Activated naive CD8-positive, alpha-beta T cell treated with anti-CD3 and anti-CD28 coated beads, Interleukin-2, amount 10 ng/mL, durations not matched to agents 7 days and 5 days (primary cell): ENCODE results near the gene IRF1. TPM values are rescaled to one million over a fixed set of nuclear protein-coding genes. Genes with fewer than 3 reads are reported as not detected.
"Not testable (repeated sequence)": the region's sequence is repeated elsewhere in the genome, so short reads cannot be mapped to it uniquely, and the experiment has no call there.

Source experiments
- ATAC-seq: fragments of 150-1000 bp; cut with Tn5 transposase; one replicate; pipeline ENCODE4 v1.10.0; 2021; ENCODE audit warnings: low read depth, moderate library complexity
- POLR2A ChIA-PET: fragments of 350-600 bp; sonication (Branson Sonifier 250); formaldehyde crosslinking; loops from one replicate; lab custom pipeline; 2021; ENCODE audit warnings: antibody characterized with exemption; lab: Charles Lee
- DNase-seq: peaks from one replicate; pipeline ENCODE4 v3.0.0; 2021
- H3K27ac Mint-ChIP-seq: one replicate; pipeline ENCODE4 v1.8.0; 2022; ENCODE audit warnings: mild to moderate bottlenecking, mixed read lengths
- H3K27me3 Mint-ChIP-seq: one replicate; pipeline ENCODE4 v1.8.0; 2022; ENCODE audit warnings: mild to moderate bottlenecking, moderate library complexity, mixed read lengths
- H3K36me3 Mint-ChIP-seq: one replicate; pipeline ENCODE4 v1.8.0; 2021; ENCODE audit warnings: mild to moderate bottlenecking, mixed read lengths
- H3K4me1 Mint-ChIP-seq: one replicate; pipeline ENCODE4 v1.8.0; 2021; ENCODE audit warnings: mixed read lengths
- H3K4me3 Mint-ChIP-seq: one replicate; pipeline ENCODE4 v1.8.0; 2022; ENCODE audit warnings: mild to moderate bottlenecking, moderate library complexity, mixed read lengths
- H3K9me3 Mint-ChIP-seq: one replicate; pipeline ENCODE4 v1.8.0; 2021; ENCODE audit warnings: mixed read lengths
- total RNA-seq, 2 experiments: library from RNA; stranded (reverse); gene quantifications; one replicate each; pipeline ENCODE4 v1.2.3, GENCODE V29; 2021

IRF1 gene, protein sequence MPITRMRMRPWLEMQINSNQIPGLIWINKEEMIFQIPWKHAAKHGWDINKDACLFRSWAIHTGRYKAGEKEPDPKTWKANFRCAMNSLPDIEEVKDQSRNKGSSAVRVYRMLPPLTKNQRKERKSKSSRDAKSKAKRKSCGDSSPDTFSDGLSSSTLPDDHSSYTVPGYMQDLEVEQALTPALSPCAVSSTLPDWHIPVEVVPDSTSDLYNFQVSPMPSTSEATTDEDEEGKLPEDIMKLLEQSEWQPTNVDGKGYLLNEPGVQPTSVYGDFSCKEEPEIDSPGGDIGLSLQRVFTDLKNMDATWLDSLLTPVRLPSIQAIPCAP
- 100 to 1,000 TPM; 228 to 238 TPM for total RNA-seq

DNA sequence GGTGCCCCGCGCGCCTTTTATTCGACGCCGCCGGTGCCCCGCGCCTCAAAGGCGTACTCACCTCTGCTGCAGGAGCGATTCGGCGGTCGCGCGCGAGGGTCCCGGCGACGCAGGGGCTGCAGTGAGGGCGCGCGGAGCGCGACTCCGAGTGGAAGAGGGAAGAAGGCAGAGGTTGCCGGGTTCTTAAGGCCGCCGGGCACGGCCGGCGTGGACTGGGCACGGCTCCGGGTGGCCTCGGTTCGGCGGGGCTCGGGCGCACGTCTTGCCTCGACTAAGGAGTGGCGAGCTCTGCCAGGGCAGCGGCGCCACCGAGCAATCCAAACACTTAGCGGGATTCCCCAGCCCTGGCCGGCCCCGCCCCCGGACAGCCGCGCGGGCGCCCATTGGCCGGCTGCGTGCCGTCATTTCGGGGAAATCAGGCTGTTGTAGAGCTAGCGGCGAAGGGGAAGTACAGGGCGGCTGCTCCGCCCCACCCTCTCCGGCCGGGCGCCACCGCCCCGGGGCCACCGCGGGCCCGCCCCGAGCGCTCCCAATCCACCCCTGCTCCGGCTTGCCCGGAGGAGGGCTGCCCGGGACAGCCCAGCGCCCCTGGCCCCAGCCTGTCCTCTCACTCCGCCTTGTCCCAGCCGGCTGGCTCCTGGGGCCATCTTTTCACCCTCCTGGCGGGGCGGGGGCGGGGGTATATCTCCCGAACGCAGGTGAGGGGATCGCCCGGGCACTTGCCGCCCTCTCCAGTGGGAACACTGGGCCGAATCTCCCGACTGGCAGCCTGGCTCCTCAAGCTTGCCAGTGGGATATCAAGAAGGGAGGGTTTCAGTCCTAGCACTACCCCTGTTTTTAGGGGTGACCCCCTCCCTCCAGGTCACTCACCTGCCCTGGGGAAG is at the start of gene IRF1:
Gene IRF1 (minus strand): TSS at position 290 of the 884 bp plus-strand sequence. CDS start 1,295 bp downstream, outside the sequence.
- H3K4me1 Mint-ChIP-seq, result peaks cover 63% of the 10 kb centered on the region
- peak within 1 kb of the TSS; percentile 92 for H3K27ac Mint-ChIP-seq
- peaks cover 40% of the 10 kb centered on the region for H3K36me3 Mint-ChIP-seq
- no peaks in the 10 kb centered on the region for H3K27me3 Mint-ChIP-seq
- peak; percentile 99 for DNase-seq
- no peaks in the 10 kb centered on the region for H3K9me3 Mint-ChIP-seq
- H3K4me3 Mint-ChIP-seq, result peak within 1 kb of the TSS; percentile 98
- peak; percentile 78 for ATAC-seq
- POLR2A ChIA-PET, result interaction anchor here (0.6 to 30.8 kb wide), 23 partner anchors 0 to 329 kb away, joined by 3 to 1195 read pairs (median 14); partner anchors contain the start of gene IRF1

DNA sequence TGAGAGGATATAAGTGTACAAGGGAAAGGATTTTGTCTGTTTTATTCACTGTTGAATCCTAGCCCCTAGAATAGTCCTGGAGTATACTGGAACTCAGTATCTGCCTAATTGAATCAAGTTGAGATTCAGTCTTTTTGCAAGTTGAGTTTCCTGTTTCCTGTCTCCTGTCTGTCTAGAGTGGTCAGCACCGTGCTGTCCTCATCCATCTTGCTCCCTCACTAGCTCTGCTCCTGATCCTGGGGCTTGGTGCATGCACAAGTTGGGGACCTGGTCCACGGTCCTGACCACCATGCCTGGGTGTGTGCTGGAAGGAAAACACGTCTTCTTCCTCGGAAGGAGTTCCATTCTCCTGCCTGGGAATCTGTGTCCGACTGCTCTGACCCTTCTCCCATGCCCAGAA is 49.6 kb upstream of the IRF1 start:
- ATAC-seq (no peak), DNase-seq (no peak)
- no peak overlapping the region for H3K4me3 Mint-ChIP-seq
- H3K36me3 Mint-ChIP-seq, result no peaks in the 10 kb centered on the region
- H3K9me3 Mint-ChIP-seq, result no peaks in the 10 kb centered on the region
- H3K4me1 Mint-ChIP-seq, result peaks cover 10% of the 10 kb centered on the region
- POLR2A ChIA-PET, result no interaction called here
- peaks cover 11% of the 10 kb centered on the region for H3K27me3 Mint-ChIP-seq
- H3K27ac Mint-ChIP-seq, result no peak overlapping the region

DNA sequence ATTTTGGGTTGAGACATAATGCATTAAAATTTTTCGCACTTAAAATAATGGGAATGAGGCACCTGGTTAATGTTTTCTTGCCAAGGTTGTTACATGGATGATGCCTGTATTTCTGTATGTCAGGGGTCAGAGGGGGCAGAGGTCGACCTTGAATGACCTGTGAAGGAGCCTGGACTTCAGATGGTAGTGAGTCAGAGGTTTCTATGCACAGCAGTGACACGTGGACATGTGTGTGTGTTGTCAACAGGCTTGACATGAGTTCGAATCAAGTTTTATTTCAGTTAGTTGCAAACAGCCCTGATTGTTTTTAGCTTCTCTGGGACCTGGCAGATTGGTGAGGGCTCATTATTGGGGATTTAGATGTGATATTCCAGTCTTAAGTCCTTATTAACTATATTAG is 49.1 kb upstream of the IRF1 start:
- H3K4me1 Mint-ChIP-seq, result peaks cover 10% of the 10 kb centered on the region
- POLR2A ChIA-PET, result no interaction called here
- H3K27me3 Mint-ChIP-seq, result peaks cover 11% of the 10 kb centered on the region
- H3K36me3 Mint-ChIP-seq, result no peaks in the 10 kb centered on the region
- ATAC-seq (no peak), DNase-seq (no peak)
- no peak overlapping the region for H3K4me3 Mint-ChIP-seq
- H3K27ac Mint-ChIP-seq, result no peak overlapping the region
- H3K9me3 Mint-ChIP-seq, result no peaks in the 10 kb centered on the region

- no peak for DNase-seq
- no peak overlapping the region for H3K4me3 Mint-ChIP-seq
- no peaks in the 10 kb centered on the region for H3K9me3 Mint-ChIP-seq
- H3K4me1 Mint-ChIP-seq, result peaks cover 24% of the 10 kb centered on the region
- H3K27me3 Mint-ChIP-seq, result peaks cover 9% of the 10 kb centered on the region
- no peak overlapping the region for H3K27ac Mint-ChIP-seq
- ATAC-seq, result no peak
- peaks cover 3% of the 10 kb centered on the region for H3K36me3 Mint-ChIP-seq
- POLR2A ChIA-PET, result no interaction called here
These were observed 40.4 kb upstream of the IRF1 start for GRCh38 chr5:132530946-132531345.

DNA sequence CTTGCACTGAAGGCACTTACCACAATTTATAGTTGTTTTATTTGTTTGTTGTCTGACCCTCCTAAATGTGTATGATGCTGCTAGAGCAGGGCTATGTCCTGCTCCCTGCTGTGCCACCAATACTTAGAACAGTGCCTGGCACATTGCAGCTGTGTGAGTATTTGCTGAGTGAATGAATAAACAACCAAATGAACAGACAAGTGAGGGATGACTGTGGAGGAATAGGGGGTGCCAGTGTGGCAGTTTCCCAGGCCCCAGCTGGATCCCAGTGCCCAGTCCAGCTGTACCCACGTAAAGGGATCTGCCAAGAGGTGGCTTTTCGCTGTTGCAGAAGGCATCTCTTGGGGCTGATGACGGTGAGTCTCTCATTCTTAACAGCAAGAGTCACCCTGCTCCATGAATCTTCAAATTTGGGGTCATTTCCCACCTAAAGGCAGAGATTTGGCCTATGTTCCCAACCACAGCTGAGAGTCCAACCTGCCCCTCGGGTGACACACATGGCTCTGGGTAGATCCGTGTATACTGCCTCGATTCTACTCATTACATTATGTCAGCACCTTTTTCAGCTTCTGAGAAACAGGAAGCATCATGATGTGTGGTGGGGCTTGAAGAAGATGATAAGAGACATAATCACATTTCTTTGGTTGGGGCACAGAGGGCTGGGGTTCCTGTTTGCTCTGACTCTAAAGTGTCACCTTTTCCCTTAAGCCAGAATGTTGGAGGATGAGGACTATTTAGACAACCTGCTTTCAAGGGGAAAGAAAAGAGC is 38.5 kb upstream of the IRF1 start:
- H3K36me3 Mint-ChIP-seq, result peaks cover 3% of the 10 kb centered on the region
- peak; percentile 35 for DNase-seq
- ATAC-seq, result peak; percentile 88
- H3K9me3 Mint-ChIP-seq, result no peaks in the 10 kb centered on the region
- POLR2A ChIA-PET, result interaction anchor here (0.6 to 1.3 kb wide), 3 partner anchors 28 to 119 kb away, joined by 3 to 4 read pairs (median 3); partner anchors contain the start of gene RAD50
- peak overlapping the region; percentile 58 for H3K4me3 Mint-ChIP-seq
- peak overlapping the region; percentile 70 for H3K27ac Mint-ChIP-seq
- H3K4me1 Mint-ChIP-seq, result peaks cover 40% of the 10 kb centered on the region
- no peaks in the 10 kb centered on the region for H3K27me3 Mint-ChIP-seq

DNA sequence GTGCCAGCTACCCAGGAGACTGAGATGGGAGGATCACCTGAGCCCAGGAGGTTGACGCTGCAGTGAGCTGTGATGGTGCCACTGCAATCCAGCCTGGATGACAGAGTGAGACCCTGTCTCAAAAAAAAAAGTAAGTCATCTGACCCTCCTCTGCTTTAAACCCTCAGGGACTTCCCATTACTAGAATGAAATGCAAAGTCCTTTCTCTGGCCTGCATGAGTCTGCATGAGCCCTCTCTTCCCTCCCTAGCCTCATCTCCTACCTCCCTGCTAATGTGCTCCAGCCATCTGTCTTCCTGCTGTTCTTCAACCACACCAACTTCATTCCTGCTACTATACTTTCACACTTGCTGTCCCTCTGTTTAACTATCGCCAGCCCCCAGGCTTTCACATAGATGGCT is 37.4 kb upstream of the IRF1 start:
- H3K36me3 Mint-ChIP-seq, result peaks cover 4% of the 10 kb centered on the region
- no peak for ATAC-seq
- H3K4me1 Mint-ChIP-seq, result peaks cover 40% of the 10 kb centered on the region
- H3K4me3 Mint-ChIP-seq, result no peak overlapping the region
- H3K27ac Mint-ChIP-seq, result peak overlapping the region; percentile 26
- POLR2A ChIA-PET, result interaction anchor here (1.0 kb wide), 1 partner anchor 229 kb away, joined by 3 read pairs; no protein-coding TSS in a partner anchor
- H3K9me3 Mint-ChIP-seq, result no peaks in the 10 kb centered on the region
- no peaks in the 10 kb centered on the region for H3K27me3 Mint-ChIP-seq
- DNase-seq, result no peak

DNA sequence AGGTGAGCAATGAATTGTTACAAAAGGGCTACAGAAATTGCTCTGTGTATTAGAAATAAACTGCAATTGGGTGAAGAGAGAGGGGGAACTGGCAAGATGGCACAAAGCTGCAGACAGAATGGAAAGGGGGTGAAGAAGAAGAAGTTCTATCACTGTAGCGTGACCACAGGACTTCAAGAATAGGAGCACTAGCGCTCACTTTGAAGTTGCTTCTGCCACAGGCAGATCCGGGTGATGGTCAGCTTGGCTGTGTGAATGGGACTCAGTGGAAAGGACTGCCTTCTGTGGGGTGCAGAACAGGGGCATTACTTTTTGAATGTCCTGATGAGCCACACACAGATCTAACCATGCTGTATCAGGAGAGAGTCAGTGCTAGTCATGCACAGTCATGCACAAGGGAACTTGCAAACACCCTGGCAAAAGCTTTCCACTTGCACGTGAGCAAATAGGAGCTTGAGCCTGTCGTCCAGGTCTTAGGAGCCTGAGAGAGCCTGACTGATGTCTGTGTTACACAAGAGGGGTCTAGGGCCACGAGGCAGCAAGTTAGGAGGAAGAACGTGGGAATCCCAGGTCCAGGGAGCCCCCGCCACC is 36.5 kb upstream of the IRF1 start:
- DNase-seq, result no peak
- POLR2A ChIA-PET, result interaction anchor here (1.0 kb wide), 3 partner anchors 31 to 293 kb away, joined by 3 to 5 read pairs (median 3); no protein-coding TSS in a partner anchor
- Mint-ChIP-seq H3K27ac (peak overlapping the region; percentile 69), H3K36me3 (peaks cover 4% of the 10 kb centered on the region), H3K9me3 (no peaks in the 10 kb centered on the region), H3K27me3 (no peaks in the 10 kb centered on the region), H3K4me3 (peak overlapping the region; percentile 41), H3K4me1 (peaks cover 40% of the 10 kb centered on the region)
- no peak for ATAC-seq

GRCh38 chr5:132526290-132526973 is 35.9 kb upstream of the IRF1 start:
- peak overlapping the region; percentile 69 for H3K27ac Mint-ChIP-seq
- DNase-seq, result peak; percentile 62
- peak overlapping the region; percentile 41 for H3K4me3 Mint-ChIP-seq
- H3K36me3 Mint-ChIP-seq, result peaks cover 4% of the 10 kb centered on the region
- peak; percentile 51 for ATAC-seq
- peaks cover 38% of the 10 kb centered on the region for H3K4me1 Mint-ChIP-seq
- POLR2A ChIA-PET, result interaction anchor here (1.0 kb wide), 2 partner anchors 31 to 294 kb away, joined by 3 to 5 read pairs; no protein-coding TSS in a partner anchor
- no peaks in the 10 kb centered on the region for H3K27me3 Mint-ChIP-seq
- no peaks in the 10 kb centered on the region for H3K9me3 Mint-ChIP-seq

DNA sequence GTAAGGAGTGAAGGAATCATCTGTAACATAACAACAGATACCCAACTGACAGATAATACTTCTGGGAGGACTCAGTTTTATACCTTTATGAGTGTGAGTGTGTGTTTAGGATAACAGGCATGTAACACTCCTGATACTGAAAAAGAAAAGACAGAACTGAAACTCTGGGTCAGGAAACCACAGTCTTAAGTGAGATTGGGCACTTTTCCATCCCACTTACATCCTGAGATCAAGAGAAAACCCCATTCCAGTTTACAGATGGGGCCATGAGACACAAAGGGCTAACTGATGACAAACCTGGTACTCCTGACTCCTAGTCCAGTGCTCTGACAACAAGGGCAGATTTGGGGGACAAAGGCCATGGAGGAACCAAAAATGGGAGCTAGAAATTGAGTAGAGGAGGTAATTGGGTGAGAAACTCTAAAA is 34.7 kb upstream of the IRF1 start:
- H3K27ac Mint-ChIP-seq, result peak overlapping the region; percentile 51
- peaks cover 1% of the 10 kb centered on the region for H3K36me3 Mint-ChIP-seq
- H3K4me1 Mint-ChIP-seq, result peaks cover 34% of the 10 kb centered on the region
- POLR2A ChIA-PET, result no interaction called here
- no peaks in the 10 kb centered on the region for H3K9me3 Mint-ChIP-seq
- H3K4me3 Mint-ChIP-seq, result peak overlapping the region; percentile 30
- H3K27me3 Mint-ChIP-seq, result no peaks in the 10 kb centered on the region
- ATAC-seq (no peak), DNase-seq (no peak)

DNA sequence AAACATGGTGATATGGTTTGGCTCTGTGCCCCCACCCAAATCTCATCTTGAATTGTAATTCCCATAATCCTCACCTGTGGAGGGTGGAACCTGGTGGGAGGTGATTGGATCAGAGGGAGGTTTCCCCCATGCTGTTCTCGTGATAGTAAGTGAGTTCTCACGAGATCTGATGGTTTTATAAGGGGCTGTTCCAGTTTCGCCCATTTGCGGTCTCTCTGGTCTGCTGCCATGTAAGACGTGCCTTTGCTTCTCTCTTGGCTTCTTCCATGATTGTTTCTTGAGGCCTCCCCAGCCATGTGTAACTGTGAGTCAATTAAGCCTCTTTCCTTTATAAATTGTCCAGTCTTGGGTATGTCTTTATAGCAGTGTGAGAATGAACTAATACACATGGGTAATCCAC is 34.3 kb upstream of the IRF1 start:
- H3K27ac Mint-ChIP-seq, H3K4me3 Mint-ChIP-seq, POLR2A ChIA-PET, DNase-seq, H3K36me3 Mint-ChIP-seq, H3K27me3 Mint-ChIP-seq, ATAC-seq, H3K9me3 Mint-ChIP-seq: not testable (repeated sequence)
- peaks cover 37% of the 10 kb centered on the region for H3K4me1 Mint-ChIP-seq

DNA sequence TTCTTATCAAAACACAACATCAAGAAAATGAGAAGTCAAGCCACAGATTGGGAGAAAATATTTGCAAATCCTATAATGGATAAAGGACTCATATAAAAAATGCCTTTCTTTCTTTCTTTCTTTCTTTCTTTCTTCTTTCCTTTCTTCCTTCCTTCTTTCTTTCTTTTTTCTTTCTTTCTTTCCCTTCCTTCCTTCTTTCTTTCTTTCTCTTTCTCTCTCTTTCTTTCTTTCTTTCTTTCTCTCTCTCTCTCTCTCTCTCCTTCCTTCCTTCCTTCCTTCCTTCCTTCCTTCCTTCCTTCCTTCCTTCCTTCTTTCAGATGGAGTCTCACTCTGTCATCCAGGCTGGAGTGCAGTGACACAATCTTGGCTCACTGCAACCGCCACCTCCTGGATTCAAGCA is 31.5 kb upstream of the IRF1 start:
- ATAC-seq, POLR2A ChIA-PET, H3K27ac Mint-ChIP-seq, H3K9me3 Mint-ChIP-seq, DNase-seq, H3K36me3 Mint-ChIP-seq, H3K4me3 Mint-ChIP-seq, H3K27me3 Mint-ChIP-seq: not testable (repeated sequence)
- H3K4me1 Mint-ChIP-seq, result peaks cover 25% of the 10 kb centered on the region
